Measurements from ENCODE around the gene IL36RN.

The IL36RN gene

GRCh38 chr2:113098041-113098440 is 39.0 kb downstream of the IL36RN start:
- DNase-seq (ENCODE audit: low read depth in 2 of 2, low spot score in 1 of 2), result no peak

GRCh38 chr2:113098532-113098931 is 39.5 kb downstream of the IL36RN start:
- no peak for DNase-seq (ENCODE audit: low read depth in 2 of 2, low spot score in 1 of 2)

GRCh38 chr2:113102133-113102532 is 43.1 kb downstream of the IL36RN start:
- no peak for DNase-seq (ENCODE audit: low read depth in 2 of 2, low spot score in 1 of 2)

- no peak for DNase-seq (ENCODE audit: low read depth in 2 of 2, low spot score in 1 of 2)
These were observed 44.3 kb downstream of the IL36RN start for GRCh38 chr2:113103277-113103676.

- DNase-seq (ENCODE audit: low read depth in 2 of 2, low spot score in 1 of 2), result peak in 1 of 2 donors; percentile 25
These were observed 45.1 kb downstream of the IL36RN start for GRCh38 chr2:113104054-113104611.

GRCh38 chr2:113105047-113105785 is 46.2 kb downstream of the IL36RN start:
- no peak for DNase-seq (ENCODE audit: low read depth in 2 of 2, low spot score in 1 of 2)

GRCh38 chr2:113111121-113111520 is 52.1 kb downstream of the IL36RN start:
- no peak for DNase-seq (ENCODE audit: low read depth in 2 of 2, low spot score in 1 of 2)

GRCh38 chr2:113111823-113112287 is 52.9 kb downstream of the IL36RN start:
- DNase-seq (ENCODE audit: low read depth in 2 of 2, low spot score in 1 of 2), result no peak

GRCh38 chr2:113112441-113112840 is 53.4 kb downstream of the IL36RN start:
- no peak for DNase-seq (ENCODE audit: low read depth in 2 of 2, low spot score in 1 of 2)

GRCh38 chr2:113112871-113113270 is 53.9 kb downstream of the IL36RN start:
- no peak for DNase-seq (ENCODE audit: low read depth in 2 of 2, low spot score in 1 of 2)

- no peak for DNase-seq (ENCODE audit: low read depth in 2 of 2, low spot score in 1 of 2)
These were observed 54.8 kb downstream of the IL36RN start for GRCh38 chr2:113113807-113114206.

Data from stimulated activated CD8-positive, alpha-beta memory T cell treated with anti-CD3 and anti-CD28 coated beads, Interleukin-4, amount 100 ng/mL, for 4 hours (primary cell).